ENCODE results near the gene RBBP4.
"Not testable (repeated sequence)": the region's sequence is repeated elsewhere in the genome, so short reads cannot be mapped to it uniquely, and the experiment has no call there.

The RBBP4 gene

GRCh38 chr1:32642292-32642827, 8.6 kb upstream of the RBBP4 start:
- DNase-seq = not testable (repeated sequence)

- DNase-seq = no peak
Observed at GRCh38 chr1:32644426-32644825, 6.6 kb upstream of the RBBP4 start.

GRCh38 chr1:32647308-32648134, 3.5 kb upstream of the RBBP4 start:
- DNase-seq = no peak

DNA sequence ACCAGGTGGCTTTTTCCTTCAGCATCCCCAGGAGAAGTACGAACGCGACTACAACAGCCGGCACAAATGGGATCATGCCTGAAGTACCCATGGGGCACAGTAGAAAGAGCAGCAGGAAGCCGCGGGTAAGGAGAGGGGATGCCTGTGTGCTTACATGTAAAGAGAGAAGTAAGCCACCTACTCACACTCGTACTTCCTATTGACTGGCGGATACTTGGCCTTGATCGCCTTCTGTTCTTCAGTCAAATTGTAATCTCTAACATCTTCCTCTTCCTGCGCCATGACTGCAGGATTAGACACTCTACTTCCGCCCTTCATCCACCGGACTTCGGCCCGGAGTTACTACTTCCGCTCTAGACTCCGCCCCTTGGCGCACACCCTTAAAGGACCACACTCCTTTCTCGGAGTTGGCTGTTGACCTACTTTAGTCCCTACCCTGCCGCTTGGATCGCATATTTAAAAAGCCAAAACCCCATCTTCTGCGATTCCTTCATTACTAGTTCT, 708 bp upstream of the RBBP4 start, which contains the start of gene ZBTB8OS:
TSS of gene ZBTB8OS (minus strand) at position 303 of the 504 bp plus-strand sequence. CDS start at position 282, 21 bp downstream.
- DNase-seq = peak; percentile 81

DNA sequence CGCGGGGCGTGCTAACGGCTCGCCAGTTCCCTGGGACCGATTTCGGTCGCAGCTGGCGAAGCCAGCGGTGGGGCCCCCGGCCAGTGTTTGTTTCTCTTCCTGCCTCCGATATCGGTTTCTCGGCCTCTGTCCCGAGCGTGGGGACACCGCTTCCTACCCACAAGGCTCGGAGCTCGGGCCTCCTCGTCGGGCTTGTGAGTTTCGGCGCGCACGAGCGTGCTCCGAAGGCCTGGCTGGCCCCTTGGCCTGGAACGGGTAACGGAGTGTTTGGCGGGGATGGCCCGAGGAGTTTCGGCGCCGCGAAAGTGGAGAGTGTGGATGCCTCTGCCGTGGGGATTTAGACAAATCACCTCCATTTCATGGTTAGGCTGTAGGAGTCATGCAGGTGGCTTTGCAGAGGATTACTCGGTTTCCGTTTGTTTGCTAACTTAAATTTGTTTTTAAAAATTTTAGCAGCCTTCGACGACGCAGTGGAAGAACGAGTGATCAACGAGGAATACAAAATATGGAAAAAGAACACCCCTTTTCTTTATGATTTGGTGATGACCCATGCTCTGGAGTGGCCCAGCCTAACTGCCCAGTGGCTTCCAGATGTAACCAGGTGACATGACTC, 559 bp downstream of the RBBP4 start:
- DNase-seq = no peak

GRCh38 chr1:32652244-32652962, 1.4 kb downstream of the RBBP4 start:
- DNase-seq = no peak

GRCh38 chr1:32659581-32659980, 8.6 kb downstream of the RBBP4 start:
- no peak for DNase-seq

- no peak for DNase-seq
Observed at GRCh38 chr1:32665915-32666314, 14.9 kb downstream of the RBBP4 start.

DNA sequence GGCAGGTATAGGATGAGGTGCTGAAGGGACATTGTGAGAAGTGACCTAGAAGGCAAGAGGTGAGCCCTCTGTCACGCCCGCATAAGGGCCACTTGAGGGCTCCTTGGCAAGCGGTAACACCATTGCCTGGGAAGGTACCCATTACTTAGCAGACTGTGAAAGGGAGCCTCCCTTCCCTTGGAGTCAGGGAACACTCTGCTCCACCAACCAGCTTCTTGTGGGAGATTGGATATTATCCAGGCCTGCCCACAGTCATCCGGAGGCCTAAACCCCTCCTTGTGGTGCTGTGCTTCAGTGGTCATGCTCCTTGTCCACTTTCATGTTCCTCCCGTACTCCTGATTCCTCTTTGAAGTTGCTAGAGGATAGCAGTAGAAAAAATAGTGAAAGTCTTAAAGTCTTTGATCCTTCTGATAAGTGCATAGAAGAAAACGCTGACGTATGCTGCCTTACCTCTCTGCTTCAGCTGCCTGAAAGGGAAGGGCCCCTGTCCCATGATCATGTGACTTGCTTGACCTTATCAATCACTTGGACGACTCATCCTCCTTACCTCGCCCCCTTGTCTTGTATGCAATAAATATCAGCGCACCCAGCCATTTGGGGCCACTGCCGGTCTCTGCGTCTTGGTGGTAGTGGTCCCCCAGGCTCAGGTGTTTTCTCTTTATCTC, 16.0 kb downstream of the RBBP4 start:
- no peak for DNase-seq

- not testable (repeated sequence) for DNase-seq
Observed at GRCh38 chr1:32668716-32669115, 17.7 kb downstream of the RBBP4 start.

DNA sequence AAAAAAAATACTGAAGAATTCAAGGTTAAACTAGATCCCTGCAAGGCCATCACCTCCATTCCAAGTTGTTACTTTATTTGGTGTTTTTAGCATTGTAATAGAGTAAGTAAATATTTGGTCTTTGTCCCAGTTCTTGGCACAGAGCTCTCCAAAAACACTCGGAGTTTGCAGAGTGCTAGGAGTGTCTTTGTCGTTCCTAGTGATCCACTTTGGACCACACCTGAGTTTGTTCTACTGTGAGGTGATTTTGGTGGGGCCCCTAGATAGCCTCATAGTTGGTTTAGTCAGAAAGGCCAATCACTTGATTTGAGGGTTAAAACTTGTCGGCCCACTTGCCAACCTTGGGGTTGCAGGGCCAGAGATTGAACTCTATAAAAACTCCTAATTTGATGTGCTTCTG, 25.9 kb downstream of the RBBP4 start:
- DNase-seq = no peak

DNA sequence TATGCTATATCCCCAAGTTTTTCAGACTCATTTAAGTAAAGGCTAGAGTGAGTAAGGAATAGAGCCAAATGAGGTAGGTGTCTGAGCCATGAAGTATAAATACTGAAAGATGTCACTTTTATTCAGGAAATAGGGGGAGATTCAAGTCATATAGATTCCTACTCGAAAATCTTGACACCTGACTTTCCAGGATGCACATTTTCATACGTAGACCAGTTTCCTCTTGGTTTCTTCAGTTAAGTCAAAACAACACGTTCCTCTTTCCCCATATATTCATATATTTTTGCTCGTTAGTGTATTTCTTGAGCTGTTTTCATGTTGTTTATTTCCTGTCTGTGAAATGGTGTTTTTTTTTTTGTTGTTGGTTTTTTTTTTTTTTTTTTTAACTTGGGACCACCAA, 29.0 kb downstream of the RBBP4 start:
- not testable (repeated sequence) for DNase-seq

DNA sequence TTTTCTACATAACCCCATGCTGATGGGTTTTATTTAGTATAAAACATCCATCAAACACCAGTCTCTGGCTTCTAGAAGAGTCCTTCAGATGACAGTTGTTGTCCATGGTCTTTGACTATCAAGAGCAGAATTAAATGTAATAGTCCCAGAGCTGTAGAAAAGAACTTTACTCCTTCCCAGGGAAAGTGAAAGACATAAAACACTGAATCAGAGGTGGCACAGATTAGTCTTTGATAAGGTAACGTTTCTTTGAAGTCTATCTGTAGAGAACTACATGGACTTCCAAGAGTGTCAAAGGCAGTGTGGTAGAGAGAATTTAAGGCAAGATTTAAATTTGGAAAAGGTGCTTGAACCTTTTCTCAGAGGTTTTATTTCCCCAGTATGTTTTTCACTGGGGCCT, 29.6 kb downstream of the RBBP4 start:
- no peak for DNase-seq

- no peak for DNase-seq
Observed at GRCh38 chr1:32681509-32681908, 30.5 kb downstream of the RBBP4 start.

GRCh38 chr1:32681999-32682398, 31.0 kb downstream of the RBBP4 start:
- DNase-seq = no peak

DNA sequence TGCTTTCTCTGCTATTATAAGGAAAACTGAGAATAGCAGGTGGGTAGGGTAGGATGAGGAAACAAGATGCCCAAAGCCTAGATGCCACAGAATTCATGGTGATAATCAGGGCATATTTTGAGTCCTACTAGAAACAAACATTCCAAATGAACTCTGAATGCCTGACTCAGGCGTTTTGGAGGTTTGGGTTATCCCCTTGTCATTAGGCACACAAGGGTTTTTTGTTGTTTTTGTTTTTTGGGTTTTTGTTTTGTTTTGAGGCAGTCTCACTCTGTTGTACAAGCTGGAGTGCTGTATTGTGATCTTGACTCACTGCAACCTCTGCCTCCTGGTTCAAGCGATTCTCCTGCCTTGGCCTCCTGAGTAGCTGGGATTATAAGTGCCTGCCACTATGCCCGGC, 32.4 kb downstream of the RBBP4 start:
- no peak for DNase-seq

DNA sequence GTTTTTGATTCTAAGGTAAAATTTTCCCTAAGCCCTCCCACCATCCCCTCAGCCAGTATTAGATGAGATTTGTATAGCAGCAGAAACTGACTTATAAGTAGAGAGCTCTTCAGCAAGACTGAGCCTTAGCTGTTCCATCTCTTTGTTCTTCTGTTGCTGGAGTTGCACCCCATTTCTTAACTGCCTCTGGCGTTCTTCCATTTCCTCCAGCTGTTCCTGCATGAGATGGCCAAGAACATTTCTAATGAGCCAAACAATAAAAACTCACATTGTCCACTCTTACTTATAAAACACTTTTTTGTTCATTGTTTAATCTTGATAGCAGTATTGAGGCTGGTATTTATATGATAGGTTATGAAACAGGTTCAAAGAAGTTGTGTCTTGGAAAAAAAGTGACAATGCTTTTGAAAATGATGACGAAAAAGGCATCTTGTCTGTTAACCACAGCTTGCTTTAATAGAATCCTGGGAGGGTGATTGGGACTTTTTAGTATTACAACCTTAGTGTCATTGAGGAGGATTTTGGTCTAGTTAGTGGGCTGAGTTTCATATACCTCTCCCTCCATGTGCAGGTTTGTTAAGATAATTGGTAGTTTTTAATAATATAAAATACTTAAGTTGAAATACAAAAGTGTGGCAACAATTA, 33.3 kb downstream of the RBBP4 start:
- no peak for DNase-seq

GRCh38 chr1:32685498-32685897, 34.5 kb downstream of the RBBP4 start:
- DNase-seq = no peak

GRCh38 chr1:32686387-32686786, 35.4 kb downstream of the RBBP4 start:
- DNase-seq = no peak

GRCh38 chr1:32693455-32694174, 42.6 kb downstream of the RBBP4 start:
- DNase-seq = peak; percentile 2

All from activated T-cell treated with anti-CD3 and anti-CD28 coated beads, Interleukin-2, amount 50 U/mL, for 1 hour (primary cell).